HCT116 (cell line): ENCODE results near the gene DNASE1L1. TPM values are rescaled to one million over a fixed set of nuclear protein-coding genes. Genes with fewer than 3 reads are reported as not detected.

Experiments used
- ATAC-seq: fragments of 200-7000 bp; cut with Tn5 transposase; 2 replicates; pipeline ENCODE4 v1.9.1; 2020; ENCODE audit warnings: mild to moderate bottlenecking, moderate library complexity
- BruUV-seq: library from RNA; stranded (reverse); fragments of 400-500 nt; replicated peaks from 2 replicates; lab custom pipeline; 2021; lab: Mats Ljungman, UMichigan
- CTCF ChIA-PET: fragments of 300-600 bp; sonication (Branson Sonifier 250); formaldehyde crosslinking; loops from one replicate; lab custom pipeline; 2021; ENCODE audit warnings: antibody characterized with exemption; lab: Charles Lee
- POLR2A ChIA-PET: fragments of 300-600, 350-600 bp; sonication (Branson Sonifier 250); formaldehyde crosslinking; loops from one replicate; lab custom pipeline; 2021; ENCODE audit warnings: antibody characterized with exemption; lab: Charles Lee
- RAD21 ChIA-PET, 2 experiments: fragments of 300-600 bp; sonication (Branson Sonifier 250); formaldehyde crosslinking; loops; one replicate each; lab custom pipeline; 2023; ENCODE audit warnings: low total read pairs in 2 of 2; ENCODE audit not compliant: uncharacterized antibody in 2 of 2, unreplicated experiment in 2 of 2, low non-redundant PET in 1 of 2; lab: Charles Lee
- DNase-seq: peaks from one replicate; pipeline ENCODE4 v3.0.0-alpha.2; 2010; ENCODE audit warnings: low read depth, low spot score
- H2AFZ ChIP-seq: fragments of 200-600 bp; shearing (Covaris generic), sonication (generic); 2 replicates; pipeline ENCODE4 v1.6.1; 2017; ENCODE audit warnings: low read depth, mixed run types, mixed read lengths, antibody characterized with exemption, low read length; ENCODE audit not compliant: poor library complexity, severe bottlenecking
- H3K27ac ChIP-seq: 2 replicates; pipeline ENCODE4 v1.5.1; 2012; ENCODE audit warnings: low read depth, low read length
- H3K27me3 ChIP-seq: fragments of 200-600 bp; sonication (generic); 2 replicates; pipeline ENCODE4 v1.6.1; 2016; ENCODE audit warnings: mixed run types, low read length, mixed read lengths; ENCODE audit not compliant: insufficient read depth
- H3K36me3 ChIP-seq, 2 experiments: fragments of 200-500 bp in 1 of 2; fragments of 200-600 bp in 1 of 2; sonication (Bioruptor generic) in 1 of 2; sonication (generic) in 1 of 2; 2 replicates each; pipeline versions ENCODE4 v1.5.1 to v1.6.1; 2014 to 2016; ENCODE audit warnings: low read length in 2 of 2, inconsistent platforms in 1 of 2, mixed read lengths in 1 of 2, mixed run types in 1 of 2; ENCODE audit not compliant: insufficient read depth in 2 of 2, control insufficient read depth in 1 of 2
- H3K4me1 ChIP-seq, 2 experiments: fragments of 200-600 bp in 1 of 2; sonication (generic) in 1 of 2; 2 replicates each; pipeline versions ENCODE4 v1.5.1 to v1.6.1; 2012 to 2017; ENCODE audit warnings: low read length in 2 of 2, inconsistent platforms in 1 of 2, mild to moderate bottlenecking in 1 of 2, mixed read lengths in 1 of 2, mixed run types in 1 of 2, moderate library complexity in 1 of 2; ENCODE audit not compliant: insufficient read depth in 2 of 2, control insufficient read depth in 1 of 2
- H3K4me2 ChIP-seq: fragments of 200-600 bp; sonication (generic); 2 replicates; pipeline ENCODE4 v1.6.1; 2017; ENCODE audit warnings: mixed run types, low read length, mixed read lengths
- H3K4me3 ChIP-seq, 2 experiments: fragments of 200-600 bp in 1 of 2; sonication (generic) in 1 of 2; replicated peaks in 1 of 2; 2 replicates each; pipeline ENCODE4 v1.5.1; 2011 to 2016; ENCODE audit warnings: low read length in 2 of 2, control low read depth in 1 of 2, low read depth in 1 of 2, mild to moderate bottlenecking in 1 of 2, mixed read lengths in 1 of 2, mixed run types in 1 of 2
- H3K79me2 ChIP-seq: fragments of 200-600 bp; sonication (generic); 2 replicates; pipeline ENCODE4 v1.6.1; 2017; ENCODE audit warnings: mild to moderate bottlenecking, mixed run types, low read length, moderate library complexity, mixed read lengths; ENCODE audit not compliant: insufficient read depth
- H3K9ac ChIP-seq: fragments of 200-600 bp; sonication (generic); 2 replicates; pipeline ENCODE4 v1.6.1; 2016; ENCODE audit warnings: low read length, mixed read lengths
- H3K9me2 ChIP-seq: fragments of 200-600 bp; sonication (generic), shearing (Covaris generic); 2 replicates; pipeline ENCODE4 v1.6.1; 2017; ENCODE audit warnings: mixed run types, mild to moderate bottlenecking, moderate library complexity; ENCODE audit not compliant: insufficient read depth
- H3K9me3 ChIP-seq, 2 experiments: fragments of 200-500 bp in 1 of 2; fragments of 200-600 bp in 1 of 2; sonication (Bioruptor generic) in 1 of 2; sonication (generic) in 1 of 2; 2 replicates each; pipeline ENCODE4 v1.6.1; 2014 to 2017; ENCODE audit warnings: low read length in 2 of 2, mixed read lengths in 2 of 2, inconsistent platforms in 1 of 2, low read depth in 1 of 2, mild to moderate bottlenecking in 1 of 2, mixed run types in 1 of 2, moderate library complexity in 1 of 2; ENCODE audit not compliant: control insufficient read depth in 1 of 2, insufficient read depth in 1 of 2
- H4K20me1 ChIP-seq: fragments of 200-600 bp; sonication (generic), shearing (Covaris generic); 2 replicates; pipeline ENCODE4 v1.6.1; 2017; ENCODE audit warnings: mixed run types, mild to moderate bottlenecking, moderate library complexity; ENCODE audit not compliant: insufficient read depth
- CBX3 ChIP-seq: IDR thresholded peaks from 2 replicates; pipeline ENCODE4 v1.6.1; 2012; ENCODE audit warnings: low read depth
- CEBPB ChIP-seq: IDR thresholded peaks from 2 replicates; pipeline ENCODE4 v1.6.1; 2012; ENCODE audit warnings: low read depth
- CTCF ChIP-seq, 3 experiments: fragments of 200-600 bp in 1 of 3; sonication (generic) in 1 of 3; IDR thresholded peaks in 2 of 3; conservative IDR thresholded peaks in 1 of 3; 2 replicates each; pipeline ENCODE4 v1.5.1; 2012 to 2017; ENCODE audit warnings: low read depth in 2 of 3, low read length in 2 of 3, antibody characterized with exemption in 1 of 3, borderline replicate concordance in 1 of 3, control low read depth in 1 of 3, mild to moderate bottlenecking in 1 of 3, mixed read lengths in 1 of 3, mixed run types in 1 of 3, moderate library complexity in 1 of 3; ENCODE audit not compliant: insufficient read depth in 1 of 3
- EZH2phosphoT487 ChIP-seq: fragments of 200-600 bp; IDR thresholded peaks from 2 replicates; pipeline ENCODE4 v1.6.1; 2018; ENCODE audit warnings: antibody characterized with exemption, borderline replicate concordance
- JUND ChIP-seq: IDR thresholded peaks from 2 replicates; pipeline ENCODE4 v1.6.1; 2012
- MAX ChIP-seq: IDR thresholded peaks from 2 replicates; pipeline ENCODE4 v1.6.1; 2012
- RAD21 ChIP-seq: IDR thresholded peaks from 2 replicates; pipeline ENCODE4 v1.6.1; 2012; ENCODE audit warnings: low read depth, mild to moderate bottlenecking
- SRF ChIP-seq: IDR thresholded peaks from 2 replicates; pipeline ENCODE4 v1.6.1; 2012; ENCODE audit warnings: low read depth
- TCF7L2 ChIP-seq: IDR thresholded peaks from 2 replicates; pipeline ENCODE4 v1.7.0; 2011; ENCODE audit warnings: borderline replicate concordance, inconsistent platforms; ENCODE audit not compliant: insufficient read depth, insufficient read length; ENCODE audit errors: extremely low read depth
- ZBTB33 ChIP-seq: IDR thresholded peaks from 2 replicates; pipeline ENCODE4 v1.6.1; 2011; ENCODE audit warnings: mild to moderate bottlenecking, low read length, moderate library complexity; ENCODE audit not compliant: insufficient replicate concordance; ENCODE audit errors: extremely low read depth
- ZFX ChIP-seq: fragments of 450-650 bp; IDR thresholded peaks from 2 replicates; pipeline ENCODE4 v1.6.1; 2017
- ZNF274 ChIP-seq: fragments of 200-500 bp; sonication (Bioruptor generic); IDR thresholded peaks from 2 replicates; pipeline ENCODE4 v1.6.1; 2014; ENCODE audit warnings: mild to moderate bottlenecking, low read depth, low read length, inconsistent platforms
- intact Hi-C: fragments of 100-400 bp; cut with micrococcal nuclease; formaldehyde crosslinking; loops from 2 replicates; pipeline ENCODE4 v1.10.0; 2022
- total RNA-seq: library from RNA; stranded (reverse); gene quantifications from one replicate; pipeline ENCODE4 v1.2.1, GENCODE V29; 2021; ENCODE audit not compliant: unreplicated experiment

The DNASE1L1 gene
- total RNA-seq, 1 experiment from 2014 or later, result 16.5 TPM

GRCh38 chrX:154380787-154381186 is 28.3 kb downstream of the DNASE1L1 start:
- ATAC-seq, result no peak
- H4K20me1 ChIP-seq, result no peaks in the 10 kb centered on the region
- no peak for DNase-seq
- ChIA-PET CTCF (no interaction called here), POLR2A (no interaction called here), RAD21 (no interaction called here)
- peaks cover 8 to 31% of the 10 kb centered on the region in 2 experiments for H3K4me1 ChIP-seq
- no peaks in the 10 kb centered on the region for H3K9me2 ChIP-seq
- peak overlapping the region; percentile 94; the same call in 1 of the 2 replicates for H3K27ac ChIP-seq
- H3K27me3 ChIP-seq, result no peaks in the 10 kb centered on the region
- H3K4me3 ChIP-seq, result peak overlapping the region; percentile 80 to 84
- peak overlapping the region; percentile 98 for H3K9ac ChIP-seq
- H2AFZ ChIP-seq, result no peak overlapping the region
- peak overlapping the region; percentile 88 for H3K4me2 ChIP-seq
- H3K79me2 ChIP-seq, result peaks cover 25% of the 10 kb centered on the region
- no peak for TF ChIP-seq CEBPB
- no peak for TF ChIP-seq JUND
- no peak for TF ChIP-seq CTCF (IDR thresholded peaks at IDR 0.05 in 2 of 3, conservative IDR thresholded peaks at IDR 0.05 in 1 of 3; ENCODE audit: borderline replicate concordance in 1 of 3, insufficient read depth in 1 of 3, low read depth in 2 of 3, low read length in 2 of 3)
- TF ChIP-seq ZNF274, result no peak
- TF ChIP-seq CBX3, result no peak
- TF ChIP-seq SRF, result no peak
- TF ChIP-seq ZBTB33, result no peak
- no peak for TF ChIP-seq RAD21
- no peak for TF ChIP-seq EZH2phosphoT487
- no peak for TF ChIP-seq TCF7L2
- no peak for TF ChIP-seq MAX
- TF ChIP-seq ZFX, result no peak
- H3K9me3 ChIP-seq, result no peaks in the 10 kb centered on the region
- peaks cover 0 to 4% of the 10 kb centered on the region in 2 experiments; a peak in 2 of 4 replicates for H3K36me3 ChIP-seq
- BruUV-seq, result no TSS peak
- intact Hi-C loops, result no loop called here
